WTC11 (cell line): ENCODE data around the gene PRSS57. TPM values are rescaled to one million over a fixed set of nuclear protein-coding genes. Genes with fewer than 3 reads are reported as not detected.

Experiments
- ATAC-seq: fragments of 200-7000 bp; cut with Tn5 transposase; 2 replicates; pipeline ENCODE4 v1.10.0; 2021; ENCODE audit warnings: mild to moderate bottlenecking, moderate library complexity
- CTCF ChIA-PET: fragments of 300-600 bp; sonication (Branson Sonifier 250); formaldehyde crosslinking; loops from one replicate; lab custom pipeline; 2021; ENCODE audit warnings: antibody characterized with exemption; lab: Charles Lee
- POLR2A ChIA-PET: fragments of 350-600 bp; sonication (Branson Sonifier 250); formaldehyde crosslinking; loops from one replicate; lab custom pipeline; 2021; ENCODE audit warnings: antibody characterized with exemption; lab: Charles Lee
- DNase-seq: peaks from one replicate; pipeline ENCODE4 v3.0.0; 2021; ENCODE audit warnings: low spot score
- H3K27ac Mint-ChIP-seq: 2 replicates; pipeline ENCODE4 v1.8.0; 2021; ENCODE audit warnings: mixed read lengths
- H3K27me3 Mint-ChIP-seq: 2 replicates; pipeline ENCODE4 v1.8.0; 2021; ENCODE audit warnings: low read depth, mild to moderate bottlenecking, moderate library complexity, mixed read lengths
- H3K36me3 Mint-ChIP-seq: 2 replicates; pipeline ENCODE4 v1.8.0; 2021; ENCODE audit warnings: mixed read lengths
- H3K4me1 Mint-ChIP-seq: 2 replicates; pipeline ENCODE4 v1.8.0; 2022; ENCODE audit warnings: mixed read lengths
- H3K4me3 Mint-ChIP-seq: 2 replicates; pipeline ENCODE4 v1.8.0; 2021; ENCODE audit warnings: mild to moderate bottlenecking, moderate library complexity, mixed read lengths
- H3K9me3 Mint-ChIP-seq: 2 replicates; pipeline ENCODE4 v1.8.0; 2021; ENCODE audit warnings: mixed read lengths
- AR ChIP-seq: fragments of 250-450 bp; sonication (Bioruptor Pico); IDR thresholded peaks from 2 replicates; pipeline ENCODE4 v1.9.0; 2021; ENCODE audit warnings: mild to moderate bottlenecking
- ATF2 ChIP-seq: sonication (generic); formaldehyde crosslinking; IDR thresholded peaks from 2 replicates; pipeline ENCODE4 v1.8.1; 2022; ENCODE audit warnings: low read depth, missing genetic modification reagents, borderline replicate concordance
- CBFB ChIP-seq: sonication (generic); formaldehyde crosslinking; IDR thresholded peaks from 2 replicates; pipeline ENCODE4 v1.8.1; 2022; ENCODE audit warnings: mild to moderate bottlenecking, low read depth, missing genetic modification reagents
- ERG ChIP-seq: fragments of 250-450 bp; sonication (Bioruptor Pico); IDR thresholded peaks from 2 replicates; pipeline ENCODE4 v1.8.0; 2021; ENCODE audit warnings: mild to moderate bottlenecking
- IRF1 ChIP-seq: sonication (generic); formaldehyde crosslinking; IDR thresholded peaks from 2 replicates; pipeline ENCODE4 v1.8.0; 2023; ENCODE audit warnings: missing genetic modification reagents
- JAZF1 ChIP-seq: fragments of 250-450 bp; sonication (Bioruptor Pico); IDR thresholded peaks from 2 replicates; pipeline ENCODE4 v1.9.0; 2021; ENCODE audit warnings: moderate library complexity, mild to moderate bottlenecking, inconsistent platforms
- NFATC4 ChIP-seq: fragments of 250-450 bp; sonication (Bioruptor Pico); IDR thresholded peaks from 2 replicates; pipeline ENCODE4 v1.9.0; 2021; ENCODE audit warnings: mild to moderate bottlenecking
- OVOL2 ChIP-seq: fragments of 250-450 bp; sonication (Bioruptor Pico); IDR thresholded peaks from 2 replicates; pipeline ENCODE4 v1.9.0; 2021; ENCODE audit warnings: mild to moderate bottlenecking, borderline replicate concordance
- PRDM15 ChIP-seq: sonication (generic); formaldehyde crosslinking; IDR thresholded peaks from 2 replicates; pipeline ENCODE4 v1.8.0; 2022; ENCODE audit warnings: missing genetic modification reagents
- USF2 ChIP-seq: sonication (generic); formaldehyde crosslinking; IDR thresholded peaks from 2 replicates; pipeline ENCODE4 v1.8.1; 2023; ENCODE audit warnings: mild to moderate bottlenecking, missing genetic modification reagents, moderate library complexity
- ZNF121 ChIP-seq: sonication (generic); formaldehyde crosslinking; IDR thresholded peaks from 2 replicates; pipeline ENCODE4 v1.8.0; 2023; ENCODE audit warnings: missing genetic modification reagents
- ZNF423 ChIP-seq: fragments of 250-450 bp; sonication (Bioruptor Pico); IDR thresholded peaks from 2 replicates; pipeline ENCODE4 v2.1.2; 2022; ENCODE audit warnings: mild to moderate bottlenecking, moderate library complexity
- ZSCAN18 ChIP-seq: fragments of 250-450 bp; sonication (Bioruptor Pico); IDR thresholded peaks from 2 replicates; pipeline ENCODE4 v2.1.2; 2022; ENCODE audit warnings: mild to moderate bottlenecking, moderate library complexity
- total RNA-seq: library from RNA; stranded (reverse); gene quantifications from 3 replicates; pipeline ENCODE4 v1.2.3, GENCODE V29; 2021

The PRSS57 gene
- total RNA-seq, 1 experiment from 2014 or later: not detected

GRCh38 chr19:722553-723101, 27.4 kb upstream of the PRSS57 start (continued):
- TF ChIP-seq USF2 (no peak), ZSCAN18 (CRISPR knock-in tag) (no peak)
- TF ChIP-seq, all 79 proteins: peak for 0

- no peak for TF ChIP-seq AR (CRISPR knock-in tag)
- no peak for TF ChIP-seq CBFB
- no peak for TF ChIP-seq ERG (CRISPR knock-in tag)
- no peak for TF ChIP-seq ZNF423 (CRISPR knock-in tag)
- no peak for TF ChIP-seq NFATC4 (CRISPR knock-in tag)
- no peak for TF ChIP-seq IRF1
- no peak for TF ChIP-seq ZNF121 (CRISPR knock-in tag)
- TF ChIP-seq ATF2: no peak
- no peak for TF ChIP-seq PRDM15 (CRISPR knock-in tag)
- no peak for TF ChIP-seq JAZF1 (CRISPR knock-in tag)
- TF ChIP-seq OVOL2 (CRISPR knock-in tag): no peak
- no peaks in the 10 kb centered on the region for H3K27me3 Mint-ChIP-seq
- peaks cover 9% of the 10 kb centered on the region for H3K4me1 Mint-ChIP-seq
- DNase-seq: no peak
- peak overlapping the region; percentile 23; the same call in 1 of the 2 replicates for H3K27ac Mint-ChIP-seq
- H3K4me3 Mint-ChIP-seq: no peak overlapping the region
- H3K9me3 Mint-ChIP-seq: peaks cover 5% of the 10 kb centered on the region
- ChIA-PET POLR2A (no interaction called here), CTCF (interaction anchor here (1.1 kb wide), 1 partner anchor 14 kb away, joined by 3 read pairs; no protein-coding TSS in a partner anchor)
- peak; percentile 17; the same call in 1 of the 2 replicates for ATAC-seq
- no peaks in the 10 kb centered on the region for H3K36me3 Mint-ChIP-seq
Observed at GRCh38 chr19:720345-721160, 25.3 kb upstream of the PRSS57 start.
